Activated CD8-positive, alpha-beta T cell treated with anti-CD3 and anti-CD28 coated beads for 36 hours (primary cell): Measurements from ENCODE around the gene BFSP2. TPM values are rescaled to one million over a fixed set of nuclear protein-coding genes. Genes with fewer than 3 reads are reported as not detected.

Source experiments
- ATAC-seq: fragments of 200-7000 bp; cut with Tn5 transposase; one replicate; pipeline ENCODE4 v1.10.0; 2021; ENCODE audit warnings: mild to moderate bottlenecking, moderate library complexity
- CTCF ChIA-PET: fragments of 350-600 bp; sonication (Branson Sonifier 250); formaldehyde crosslinking; loops from one replicate; lab custom pipeline; 2021; ENCODE audit warnings: antibody characterized with exemption; lab: Charles Lee
- POLR2A ChIA-PET: fragments of 350-600 bp; sonication (Branson Sonifier 250); formaldehyde crosslinking; loops from one replicate; lab custom pipeline; 2021; ENCODE audit warnings: antibody characterized with exemption; lab: Charles Lee
- DNase-seq: peaks from one replicate; pipeline ENCODE4 v3.0.0-alpha.2; 2020
- H3K27ac Mint-ChIP-seq: one replicate; pipeline ENCODE4 v1.8.0; 2021; ENCODE audit warnings: mild to moderate bottlenecking, mixed read lengths
- H3K27me3 Mint-ChIP-seq: one replicate; pipeline ENCODE4 v1.8.0; 2021; ENCODE audit warnings: mixed read lengths
- H3K36me3 Mint-ChIP-seq: one replicate; pipeline ENCODE4 v1.8.0; 2021; ENCODE audit warnings: low read depth, mixed read lengths
- H3K4me1 Mint-ChIP-seq: one replicate; pipeline ENCODE4 v1.8.0; 2021; ENCODE audit warnings: low read depth, mixed read lengths
- H3K4me3 Mint-ChIP-seq: one replicate; pipeline ENCODE4 v1.8.0; 2021; ENCODE audit warnings: mild to moderate bottlenecking, moderate library complexity, mixed read lengths
- H3K9me3 Mint-ChIP-seq: one replicate; pipeline ENCODE4 v1.8.0; 2021; ENCODE audit warnings: mixed read lengths
- CTCF ChIP-seq: fragments of 200-600 bp; IDR thresholded peaks from one replicate; pipeline ENCODE4 v1.8.0; 2022; ENCODE audit warnings: antibody characterized with exemption, mild to moderate bottlenecking
- intact Hi-C: fragments of 100-400 bp; cut with micrococcal nuclease; formaldehyde crosslinking; loops from one replicate; pipeline ENCODE4 v1.10.0; 2022
- total RNA-seq, 2 experiments: library from RNA; stranded (reverse); gene quantifications; one replicate each; pipeline ENCODE4 v1.2.3, GENCODE V29; 2021

Gene BFSP2
- total RNA-seq, 2 experiments from 2014 or later, result 0.51 to 1.1 TPM

- no peaks in the 10 kb centered on the region for H3K36me3 Mint-ChIP-seq
- POLR2A ChIA-PET, result interaction anchor here (0.5 kb wide), 1 partner anchor 98 kb away, joined by 3 read pairs; no protein-coding TSS in a partner anchor
- intact Hi-C loops, result no loop called here
Measured at GRCh38 chr3:133375403-133375745, 24.5 kb upstream of the BFSP2 start.

GRCh38 chr3:133376810-133377209 lies 23.0 kb upstream of the BFSP2 start:
- H3K27ac Mint-ChIP-seq, result no peak overlapping the region
- CTCF ChIA-PET, result interaction anchor here (0.6 to 1.1 kb wide), 2 partner anchors 9 to 48 kb away, joined by 3 read pairs; no protein-coding TSS in a partner anchor
- ATAC-seq (no peak), DNase-seq (no peak)
- POLR2A ChIA-PET, result interaction anchor here (0.6 kb wide), 1 partner anchor 16 kb away, joined by 3 read pairs; no protein-coding TSS in a partner anchor
- H3K4me1 Mint-ChIP-seq, result no peaks in the 10 kb centered on the region
- no peak for TF ChIP-seq CTCF
- no peaks in the 10 kb centered on the region for H3K27me3 Mint-ChIP-seq
- intact Hi-C loops, result no loop called here
- no peak overlapping the region for H3K4me3 Mint-ChIP-seq
- no peaks in the 10 kb centered on the region for H3K9me3 Mint-ChIP-seq
- no peaks in the 10 kb centered on the region for H3K36me3 Mint-ChIP-seq

More at GRCh38 chr3:133375403-133375745, 24.5 kb upstream of the BFSP2 start:
- Mint-ChIP-seq H3K4me1 (no peaks in the 10 kb centered on the region), H3K27me3 (no peaks in the 10 kb centered on the region), H3K27ac (no peak overlapping the region), H3K4me3 (no peak overlapping the region), H3K9me3 (no peaks in the 10 kb centered on the region)
- ATAC-seq (no peak), DNase-seq (no peak)
- TF ChIP-seq CTCF, result no peak
- CTCF ChIA-PET, result no interaction called here

GRCh38 chr3:133377396-133377795 lies 22.5 kb upstream of the BFSP2 start:
- H3K4me1 Mint-ChIP-seq, result no peaks in the 10 kb centered on the region
- ChIA-PET CTCF (no interaction called here), POLR2A (no interaction called here)
- H3K27ac Mint-ChIP-seq, result no peak overlapping the region
- peak; percentile 26 for TF ChIP-seq CTCF
- intact Hi-C loops, result no loop called here
- no peaks in the 10 kb centered on the region for H3K36me3 Mint-ChIP-seq
- H3K4me3 Mint-ChIP-seq, result no peak overlapping the region
- DNase-seq, result peak; percentile 7
- no peaks in the 10 kb centered on the region for H3K27me3 Mint-ChIP-seq
- H3K9me3 Mint-ChIP-seq, result no peaks in the 10 kb centered on the region
- ATAC-seq, result peak; percentile 30

- no peaks in the 10 kb centered on the region for H3K4me1 Mint-ChIP-seq
- DNase-seq (no peak), ATAC-seq (no peak)
- CTCF ChIA-PET, result interaction anchor here (1.0 kb wide), 1 partner anchor 44 kb away, joined by 3 read pairs; no protein-coding TSS in a partner anchor
- POLR2A ChIA-PET, result no interaction called here
- TF ChIP-seq CTCF, result no peak
- intact Hi-C loops, result loop anchor here (10.0 kb wide), 1 partner anchor 645 kb away; no protein-coding TSS in a partner anchor
- no peaks in the 10 kb centered on the region for H3K9me3 Mint-ChIP-seq
- H3K4me3 Mint-ChIP-seq, result no peak overlapping the region
- H3K27me3 Mint-ChIP-seq, result no peaks in the 10 kb centered on the region
- no peak overlapping the region for H3K27ac Mint-ChIP-seq
- no peaks in the 10 kb centered on the region for H3K36me3 Mint-ChIP-seq
Measured at GRCh38 chr3:133379926-133380325, 19.9 kb upstream of the BFSP2 start.

GRCh38 chr3:133380481-133381225 lies 19.2 kb upstream of the BFSP2 start:
- H3K9me3 Mint-ChIP-seq, result no peaks in the 10 kb centered on the region
- H3K27ac Mint-ChIP-seq, result no peak overlapping the region
- ATAC-seq (no peak), DNase-seq (no peak)
- ChIA-PET POLR2A (no interaction called here), CTCF (interaction anchor here (1.0 kb wide), 1 partner anchor 44 kb away, joined by 3 read pairs; no protein-coding TSS in a partner anchor)
- no peaks in the 10 kb centered on the region for H3K36me3 Mint-ChIP-seq
- no peaks in the 10 kb centered on the region for H3K27me3 Mint-ChIP-seq
- no peak for TF ChIP-seq CTCF
- no peak overlapping the region for H3K4me3 Mint-ChIP-seq
- intact Hi-C loops, result loop anchor here (10.0 kb wide), 1 partner anchor 646 kb away; no protein-coding TSS in a partner anchor
- no peaks in the 10 kb centered on the region for H3K4me1 Mint-ChIP-seq
